SK-N-SH treated with all-trans-retinoic acid at 6 μM for 48 hours (cell line): ENCODE results near the gene CDK12.
"Not testable (repeated sequence)": the region's sequence is repeated elsewhere in the genome, so short reads cannot be mapped to it uniquely, and the experiment has no call there.

ENCODE experiments used
- ATAC-seq: fragments of 200-7000 bp; cut with Tn5 transposase; 3 replicates; pipeline ENCODE4 v1.9.1; 2020; ENCODE audit warnings: mild to moderate bottlenecking, moderate library complexity
- BACH2 ChIP-seq: fragments of 250-450 bp; sonication (Bioruptor Pico); IDR thresholded peaks from 2 replicates; pipeline ENCODE4 v1.9.0; 2021; ENCODE audit warnings: mild to moderate bottlenecking, borderline replicate concordance
- CSDC2 ChIP-seq: fragments of 250-450 bp; sonication (Bioruptor Pico); IDR thresholded peaks from 2 replicates; pipeline ENCODE4 v1.5.0; 2020; ENCODE audit warnings: mild to moderate bottlenecking, moderate library complexity
- ISL1 ChIP-seq: fragments of 250-450 bp; sonication (Bioruptor Pico); IDR thresholded peaks from 2 replicates; pipeline ENCODE4 v2.1.2; 2022; ENCODE audit warnings: mild to moderate bottlenecking, moderate library complexity
- OSR1 ChIP-seq: fragments of 250-450 bp; sonication (Bioruptor Pico); IDR thresholded peaks from 2 replicates; pipeline ENCODE4 v1.8.0; 2022; ENCODE audit warnings: moderate library complexity, mild to moderate bottlenecking, inconsistent platforms
- PPARA ChIP-seq: fragments of 250-450 bp; sonication (Bioruptor Pico); IDR thresholded peaks from 2 replicates; pipeline ENCODE4 v1.5.0; 2020; ENCODE audit warnings: mild to moderate bottlenecking, borderline replicate concordance
- RARB ChIP-seq: fragments of 250-450 bp; sonication (Bioruptor Pico); IDR thresholded peaks from 2 replicates; pipeline ENCODE4 v1.8.0; 2021; ENCODE audit warnings: mild to moderate bottlenecking, moderate library complexity
- ZC3H10 ChIP-seq: fragments of 250-450 bp; sonication (Bioruptor Pico); IDR thresholded peaks from 2 replicates; pipeline ENCODE4 v1.5.1; 2021; ENCODE audit warnings: mild to moderate bottlenecking, moderate library complexity
- ZFP3 ChIP-seq: fragments of 250-450 bp; sonication (Bioruptor Pico); IDR thresholded peaks from 2 replicates; pipeline ENCODE4 v1.5.0; 2020; ENCODE audit warnings: mild to moderate bottlenecking, moderate library complexity
- ZFP30 ChIP-seq: fragments of 450-650 bp; formaldehyde crosslinking; IDR thresholded peaks from 2 replicates; pipeline ENCODE4 v1.5.0; 2022; ENCODE audit warnings: mild to moderate bottlenecking, moderate library complexity
- ZNF565 ChIP-seq: fragments of 450-650 bp; formaldehyde crosslinking; conservative IDR thresholded peaks from 2 replicates; pipeline ENCODE4 v1.5.0; 2020; ENCODE audit warnings: low read depth, mild to moderate bottlenecking, moderate library complexity
- ZNF70 ChIP-seq: fragments of 450-650 bp; formaldehyde crosslinking; IDR thresholded peaks from 2 replicates; pipeline ENCODE4 v1.5.0; 2020; ENCODE audit warnings: mild to moderate bottlenecking, moderate library complexity
- ZNF8 ChIP-seq: fragments of 450-650 bp; formaldehyde crosslinking; IDR thresholded peaks from 2 replicates; pipeline ENCODE4 v1.5.0; 2020; ENCODE audit warnings: mild to moderate bottlenecking, moderate library complexity
- TF ChIP-seq, protein P1 (sequence below): fragments of 250-450 bp; sonication (Bioruptor Pico); IDR thresholded peaks from 2 replicates; pipeline ENCODE4 v1.8.0; 2021; ENCODE audit warnings: low read depth, mild to moderate bottlenecking, moderate library complexity, borderline replicate concordance
- TF ChIP-seq, protein P2 (sequence below): fragments of 250-450 bp; sonication (Bioruptor Pico); IDR thresholded peaks from 2 replicates; pipeline ENCODE4 v1.5.1; 2021; ENCODE audit warnings: mild to moderate bottlenecking, moderate library complexity
- TF ChIP-seq, protein P3 (sequence below): fragments of 250-450 bp; sonication (Bioruptor Pico); IDR thresholded peaks from 2 replicates; pipeline ENCODE4 v1.5.1; 2020; ENCODE audit warnings: low read depth, mild to moderate bottlenecking, moderate library complexity
- TF ChIP-seq, protein P4 (sequence below): fragments of 250-450 bp; sonication (Bioruptor Pico); IDR thresholded peaks from 2 replicates; pipeline ENCODE4 v1.8.0; 2020; ENCODE audit warnings: mild to moderate bottlenecking, moderate library complexity, borderline replicate concordance

Gene CDK12

DNA sequence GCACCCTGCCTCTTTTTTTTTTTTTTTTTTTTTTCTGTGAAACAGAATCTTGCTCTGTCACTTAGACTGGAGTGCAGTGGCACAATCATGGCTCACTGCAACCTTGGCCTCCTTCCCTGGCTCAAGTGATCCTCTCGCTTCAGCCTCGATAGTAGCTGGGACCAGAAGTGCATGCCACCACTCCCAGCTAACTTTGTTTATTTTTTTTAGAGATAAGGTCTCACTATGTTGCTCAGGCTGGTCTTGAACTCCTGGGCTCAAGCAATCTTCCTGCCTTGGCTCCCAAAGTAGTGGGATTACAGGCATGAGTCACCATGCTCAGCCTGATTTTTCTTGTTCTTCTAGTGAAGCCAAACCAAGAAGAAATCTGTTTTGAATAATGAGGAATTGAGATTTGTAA lies 25.0 kb downstream of the CDK12 start:
- ATAC-seq: no peak
- TF ChIP-seq CSDC2 (CRISPR knock-in tag): no peak
- TF ChIP-seq, protein P1, sequence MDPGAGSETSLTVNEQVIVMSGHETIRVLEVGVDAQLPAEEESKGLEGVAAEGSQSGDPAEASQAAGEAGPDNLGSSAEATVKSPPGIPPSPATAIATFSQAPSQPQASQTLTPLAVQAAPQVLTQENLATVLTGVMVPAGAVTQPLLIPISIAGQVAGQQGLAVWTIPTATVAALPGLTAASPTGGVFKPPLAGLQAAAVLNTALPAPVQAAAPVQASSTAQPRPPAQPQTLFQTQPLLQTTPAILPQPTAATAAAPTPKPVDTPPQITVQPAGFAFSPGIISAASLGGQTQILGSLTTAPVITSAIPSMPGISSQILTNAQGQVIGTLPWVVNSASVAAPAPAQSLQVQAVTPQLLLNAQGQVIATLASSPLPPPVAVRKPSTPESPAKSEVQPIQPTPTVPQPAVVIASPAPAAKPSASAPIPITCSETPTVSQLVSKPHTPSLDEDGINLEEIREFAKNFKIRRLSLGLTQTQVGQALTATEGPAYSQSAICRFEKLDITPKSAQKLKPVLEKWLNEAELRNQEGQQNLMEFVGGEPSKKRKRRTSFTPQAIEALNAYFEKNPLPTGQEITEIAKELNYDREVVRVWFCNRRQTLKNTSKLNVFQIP: no peak
- TF ChIP-seq, protein P2, sequence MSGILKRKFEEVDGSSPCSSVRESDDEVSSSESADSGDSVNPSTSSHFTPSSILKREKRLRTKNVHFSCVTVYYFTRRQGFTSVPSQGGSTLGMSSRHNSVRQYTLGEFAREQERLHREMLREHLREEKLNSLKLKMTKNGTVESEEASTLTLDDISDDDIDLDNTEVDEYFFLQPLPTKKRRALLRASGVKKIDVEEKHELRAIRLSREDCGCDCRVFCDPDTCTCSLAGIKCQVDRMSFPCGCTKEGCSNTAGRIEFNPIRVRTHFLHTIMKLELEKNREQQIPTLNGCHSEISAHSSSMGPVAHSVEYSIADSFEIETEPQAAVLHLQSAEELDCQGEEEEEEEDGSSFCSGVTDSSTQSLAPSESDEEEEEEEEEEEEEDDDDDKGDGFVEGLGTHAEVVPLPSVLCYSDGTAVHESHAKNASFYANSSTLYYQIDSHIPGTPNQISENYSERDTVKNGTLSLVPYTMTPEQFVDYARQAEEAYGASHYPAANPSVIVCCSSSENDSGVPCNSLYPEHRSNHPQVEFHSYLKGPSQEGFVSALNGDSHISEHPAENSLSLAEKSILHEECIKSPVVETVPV (CRISPR knock-in tag): no peak
- TF ChIP-seq ZNF70: no peak
- TF ChIP-seq, protein P3, sequence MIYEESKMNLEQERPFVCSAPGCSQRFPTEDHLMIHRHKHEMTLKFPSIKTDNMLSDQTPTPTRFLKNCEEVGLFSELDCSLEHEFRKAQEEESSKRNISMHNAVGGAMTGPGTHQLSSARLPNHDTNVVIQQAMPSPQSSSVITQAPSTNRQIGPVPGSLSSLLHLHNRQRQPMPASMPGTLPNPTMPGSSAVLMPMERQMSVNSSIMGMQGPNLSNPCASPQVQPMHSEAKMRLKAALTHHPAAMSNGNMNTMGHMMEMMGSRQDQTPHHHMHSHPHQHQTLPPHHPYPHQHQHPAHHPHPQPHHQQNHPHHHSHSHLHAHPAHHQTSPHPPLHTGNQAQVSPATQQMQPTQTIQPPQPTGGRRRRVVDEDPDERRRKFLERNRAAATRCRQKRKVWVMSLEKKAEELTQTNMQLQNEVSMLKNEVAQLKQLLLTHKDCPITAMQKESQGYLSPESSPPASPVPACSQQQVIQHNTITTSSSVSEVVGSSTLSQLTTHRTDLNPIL (CRISPR knock-in tag): no peak
- no peak for TF ChIP-seq ZFP30 (CRISPR knock-in tag)
- TF ChIP-seq PPARA (CRISPR knock-in tag): no peak
- TF ChIP-seq, protein P4, sequence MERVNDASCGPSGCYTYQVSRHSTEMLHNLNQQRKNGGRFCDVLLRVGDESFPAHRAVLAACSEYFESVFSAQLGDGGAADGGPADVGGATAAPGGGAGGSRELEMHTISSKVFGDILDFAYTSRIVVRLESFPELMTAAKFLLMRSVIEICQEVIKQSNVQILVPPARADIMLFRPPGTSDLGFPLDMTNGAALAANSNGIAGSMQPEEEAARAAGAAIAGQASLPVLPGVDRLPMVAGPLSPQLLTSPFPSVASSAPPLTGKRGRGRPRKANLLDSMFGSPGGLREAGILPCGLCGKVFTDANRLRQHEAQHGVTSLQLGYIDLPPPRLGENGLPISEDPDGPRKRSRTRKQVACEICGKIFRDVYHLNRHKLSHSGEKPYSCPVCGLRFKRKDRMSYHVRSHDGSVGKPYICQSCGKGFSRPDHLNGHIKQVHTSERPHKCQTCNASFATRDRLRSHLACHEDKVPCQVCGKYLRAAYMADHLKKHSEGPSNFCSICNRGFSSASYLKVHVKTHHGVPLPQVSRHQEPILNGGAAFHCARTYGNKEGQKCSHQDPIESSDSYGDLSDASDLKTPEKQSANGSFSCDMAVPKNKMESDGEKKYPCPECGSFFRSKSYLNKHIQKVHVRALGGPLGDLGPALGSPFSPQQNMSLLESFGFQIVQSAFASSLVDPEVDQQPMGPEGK (CRISPR knock-in tag): no peak
- TF ChIP-seq ISL1 (CRISPR knock-in tag): no peak
- no peak for TF ChIP-seq BACH2
- TF ChIP-seq ZFP3 (CRISPR knock-in tag): no peak
- TF ChIP-seq OSR1 (CRISPR knock-in tag): no peak

DNA sequence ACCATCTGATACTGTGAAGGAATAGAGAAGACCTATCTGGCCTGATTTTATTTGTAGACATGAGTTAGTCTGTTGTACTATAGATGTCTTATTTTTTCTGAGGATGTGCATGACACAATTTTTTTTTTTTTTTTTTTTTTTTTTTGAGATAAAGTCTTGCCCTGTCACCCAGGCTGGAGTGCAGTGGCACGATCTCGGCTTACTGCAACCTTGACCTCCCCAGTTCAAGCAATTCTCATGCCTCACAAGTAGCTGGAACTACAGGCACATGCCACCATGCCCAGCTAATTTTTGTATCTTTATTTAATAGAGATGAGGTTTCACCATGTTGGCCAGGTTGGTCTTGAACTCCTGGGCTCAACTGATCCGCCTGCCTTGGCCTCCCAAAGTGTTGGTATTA lies 26.2 kb downstream of the CDK12 start:
- not testable (repeated sequence) for ATAC-seq

DNA sequence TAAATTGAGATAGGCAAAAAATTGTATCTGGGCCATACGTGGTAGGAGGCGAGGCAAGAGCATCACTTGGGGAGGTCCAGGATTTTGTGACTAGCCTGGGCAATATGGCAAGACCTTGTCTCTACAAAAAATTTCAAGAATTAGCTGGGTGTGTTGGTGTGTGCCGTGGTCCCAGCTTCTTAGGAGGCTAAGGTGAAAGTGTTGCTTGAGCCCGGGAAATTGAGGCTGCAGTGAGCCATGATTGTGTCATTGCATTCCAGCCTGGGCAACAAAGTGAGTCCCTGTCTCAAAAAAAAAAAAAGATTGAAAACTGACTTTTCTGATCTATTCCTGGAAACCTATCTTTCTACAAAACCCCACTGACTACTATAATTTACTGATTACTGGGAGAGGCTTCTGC lies 26.7 kb downstream of the CDK12 start:
- TF ChIP-seq, protein P2 (CRISPR knock-in tag): no peak
- TF ChIP-seq, protein P3 (CRISPR knock-in tag): no peak
- TF ChIP-seq ZNF565 (CRISPR knock-in tag): no peak
- TF ChIP-seq ZNF8 (CRISPR knock-in tag): no peak
- no peak for TF ChIP-seq ZC3H10
- no peak for TF ChIP-seq ZFP3 (CRISPR knock-in tag)
- TF ChIP-seq BACH2: no peak
- TF ChIP-seq, protein P1: no peak
- TF ChIP-seq RARB: no peak
- TF ChIP-seq ZFP30 (CRISPR knock-in tag): no peak
- no peak for TF ChIP-seq CSDC2 (CRISPR knock-in tag)

DNA sequence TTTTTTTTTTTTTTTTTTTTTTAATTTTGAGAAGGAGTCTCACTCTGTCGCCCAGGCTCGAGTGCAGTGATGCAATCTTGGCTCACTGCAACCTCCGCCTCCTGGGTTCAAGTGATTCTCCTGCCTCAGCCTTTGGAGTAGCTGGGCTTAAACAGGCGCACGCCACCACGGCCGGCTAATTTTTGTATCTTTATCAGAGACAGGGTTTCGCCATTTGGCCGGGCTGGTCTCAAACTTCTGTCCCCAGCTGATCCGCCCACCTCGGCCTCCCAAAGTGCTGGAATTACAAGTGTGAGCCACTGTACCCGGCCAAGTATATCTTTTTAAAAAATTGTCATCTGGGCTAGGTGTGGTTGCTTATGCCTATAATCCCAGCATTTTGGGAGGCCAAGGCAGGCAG lies 35.6 kb downstream of the CDK12 start:
- not testable (repeated sequence) for ATAC-seq

More for the DNA sequence above, 26.7 kb downstream of the CDK12 start:
- no peak for ATAC-seq
